Neuron (in vitro differentiated cells): Measurements from ENCODE around the gene GYG2.

ENCODE experiments used
- H2AFZ ChIP-seq: one replicate; pipeline ENCODE4 v1.6.1; 2013; ENCODE audit warnings: low read depth, mild to moderate bottlenecking, inconsistent platforms, low read length, moderate library complexity
- H3K27me3 ChIP-seq: one replicate; pipeline ENCODE4 v1.6.1; 2013; ENCODE audit warnings: low read length; ENCODE audit not compliant: insufficient read depth
- H3K36me3 ChIP-seq: one replicate; pipeline ENCODE4 v1.6.1; 2013; ENCODE audit warnings: low read length; ENCODE audit not compliant: insufficient read depth
- H3K4me1 ChIP-seq: one replicate; pipeline ENCODE4 v1.6.1; 2013; ENCODE audit warnings: low read length; ENCODE audit not compliant: insufficient read depth
- H3K4me3 ChIP-seq: 2 replicates; pipeline ENCODE4 v1.5.1; 2013; ENCODE audit warnings: mild to moderate bottlenecking, low read length, moderate library complexity
- H3K9me3 ChIP-seq: one replicate; pipeline ENCODE4 v1.6.1; 2013; ENCODE audit warnings: low read length

GYG2 gene

DNA sequence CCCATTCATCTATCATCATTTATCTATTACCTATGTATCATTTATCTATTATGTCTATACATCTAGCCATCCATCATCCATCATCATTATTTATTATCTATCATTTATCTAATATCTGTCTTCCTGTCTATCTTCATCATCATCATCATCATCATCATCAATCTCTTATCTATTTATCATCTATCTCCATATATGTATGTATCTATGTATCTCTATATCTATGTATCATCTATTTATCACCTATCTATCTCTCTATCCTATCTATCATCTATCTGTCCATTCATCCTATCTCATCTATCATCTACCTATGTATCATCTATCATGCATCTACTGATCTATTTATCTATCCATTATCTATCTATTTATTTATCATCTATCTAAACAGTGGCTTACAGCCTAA lies 3.8 kb upstream of the GYG2 start:
- Histone ChIP-seq H2AFZ (no peak overlapping the region), H3K4me3 (no peak overlapping the region), H3K36me3 (no peaks in the 10 kb centered on the region), H3K4me1 (peaks cover 8% of the 10 kb centered on the region), H3K9me3 (no peaks in the 10 kb centered on the region), H3K27me3 (no peaks in the 10 kb centered on the region)

DNA sequence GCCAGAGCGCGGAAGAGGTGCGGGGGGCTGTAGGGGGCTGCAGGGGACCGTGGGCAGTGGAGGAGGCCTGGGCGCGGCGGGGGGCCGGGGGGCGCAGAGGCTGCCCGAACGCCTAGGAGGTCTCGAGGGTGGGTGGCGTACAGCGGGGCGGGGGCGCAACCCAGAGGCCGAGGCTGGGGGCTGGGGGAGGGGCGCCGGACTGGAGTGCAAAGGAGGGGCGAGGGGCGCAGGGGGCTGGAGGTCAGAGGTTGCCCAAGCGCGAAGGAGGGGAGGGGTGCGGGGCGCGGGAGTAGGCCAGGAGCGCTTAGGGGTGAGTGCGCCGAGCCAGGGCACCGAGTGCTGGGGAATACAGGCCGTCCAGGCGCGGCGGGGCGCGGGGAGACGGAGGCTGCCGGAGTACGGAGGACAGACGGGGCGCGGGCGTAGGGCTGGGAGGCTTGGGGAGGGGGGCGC lies 255 bp downstream of the GYG2 start:
- Histone ChIP-seq H3K27me3 (no peaks in the 10 kb centered on the region), H3K4me3 (peak overlapping the region; percentile 63), H3K9me3 (peaks cover 8% of the 10 kb centered on the region), H3K36me3 (peaks cover 13% of the 10 kb centered on the region), H2AFZ (peak overlapping the region; percentile 17), H3K4me1 (peaks cover 19% of the 10 kb centered on the region)

DNA sequence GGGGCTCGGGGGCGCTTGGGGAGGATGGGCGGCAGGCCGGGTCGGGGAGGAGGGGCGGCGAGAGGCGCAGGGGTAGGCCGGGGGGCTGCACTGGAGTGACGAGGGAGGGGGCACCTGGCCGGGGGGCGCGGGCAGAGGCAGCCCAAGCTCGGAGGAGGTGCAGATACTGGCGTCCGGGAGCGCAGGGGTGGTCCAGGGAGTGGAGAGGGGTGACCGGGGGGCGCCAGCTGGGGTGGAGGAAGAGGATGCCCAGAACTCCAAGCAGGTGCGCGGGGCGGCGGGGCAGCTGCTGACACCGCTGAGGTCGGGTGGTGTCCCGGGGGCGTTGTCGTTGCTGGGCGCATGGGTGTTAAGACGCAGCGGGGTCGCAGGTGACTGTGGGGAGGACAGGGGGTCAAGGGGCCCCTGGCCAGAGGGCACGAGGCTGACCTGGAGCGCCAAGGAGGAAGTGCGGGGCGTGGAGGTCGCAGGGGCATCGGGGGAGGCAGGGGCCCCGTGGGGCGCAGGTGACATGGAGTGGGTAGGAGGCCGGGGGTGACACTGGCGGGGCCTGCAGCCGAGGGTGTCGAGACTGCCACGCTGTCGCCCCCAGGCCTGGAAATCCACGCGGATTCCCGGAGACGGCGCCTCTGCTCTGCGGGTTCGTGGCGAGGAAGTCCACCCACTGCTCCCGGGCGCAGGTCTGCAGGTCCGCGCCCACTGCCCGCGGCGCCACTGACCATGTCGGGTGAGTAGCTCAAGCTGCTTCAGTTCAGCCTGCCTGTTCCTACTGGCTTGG lies 928 bp downstream of the GYG2 start:
- H2AFZ ChIP-seq: no peak overlapping the region
- H3K4me3 ChIP-seq: peak overlapping the region; percentile 63
- peaks cover 8% of the 10 kb centered on the region for H3K9me3 ChIP-seq
- no peaks in the 10 kb centered on the region for H3K27me3 ChIP-seq
- H3K4me1 ChIP-seq: peaks cover 19% of the 10 kb centered on the region
- H3K36me3 ChIP-seq: peaks cover 17% of the 10 kb centered on the region

DNA sequence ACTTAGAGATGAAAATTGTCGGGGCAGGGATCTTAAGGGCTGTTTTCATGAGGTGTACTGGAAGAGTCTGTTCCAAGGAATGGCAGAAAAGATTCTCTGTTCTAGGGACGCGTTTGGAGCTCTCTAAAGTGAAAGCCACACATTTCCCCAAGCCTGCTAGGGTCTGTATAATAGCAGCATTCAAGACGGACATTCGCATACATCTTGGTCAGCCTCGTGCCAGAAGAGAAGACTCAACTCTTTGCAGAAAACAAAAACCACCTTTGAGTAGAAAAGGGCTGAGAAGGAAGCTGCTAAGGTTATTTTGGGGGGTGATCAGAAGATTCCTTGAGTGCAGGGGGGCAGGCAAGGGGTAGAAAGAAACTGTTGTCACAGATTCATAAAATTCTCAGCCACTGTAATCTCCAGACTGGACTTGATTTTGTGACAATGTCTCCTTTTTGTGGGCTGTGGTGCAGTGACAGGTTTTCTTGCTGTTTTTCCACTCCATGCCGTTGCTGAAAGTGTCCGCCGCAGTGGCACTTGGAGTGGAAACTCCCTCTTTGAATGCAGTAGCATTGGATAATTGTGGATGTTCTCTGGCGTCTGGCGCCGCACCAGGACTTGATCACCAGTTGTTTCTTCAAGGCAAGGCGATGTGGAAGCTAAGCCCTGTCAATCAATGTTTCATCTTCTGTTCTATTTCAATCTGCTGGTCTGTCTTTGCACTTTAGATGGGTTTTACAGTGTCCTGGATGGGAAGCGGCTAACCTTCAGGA lies 2.9 kb downstream of the GYG2 start:
- peaks cover 25% of the 10 kb centered on the region for H3K36me3 ChIP-seq
- no peak overlapping the region for H2AFZ ChIP-seq
- H3K4me1 ChIP-seq: peaks cover 19% of the 10 kb centered on the region
- H3K27me3 ChIP-seq: no peaks in the 10 kb centered on the region
- no peak overlapping the region for H3K4me3 ChIP-seq
- peaks cover 14% of the 10 kb centered on the region for H3K9me3 ChIP-seq

DNA sequence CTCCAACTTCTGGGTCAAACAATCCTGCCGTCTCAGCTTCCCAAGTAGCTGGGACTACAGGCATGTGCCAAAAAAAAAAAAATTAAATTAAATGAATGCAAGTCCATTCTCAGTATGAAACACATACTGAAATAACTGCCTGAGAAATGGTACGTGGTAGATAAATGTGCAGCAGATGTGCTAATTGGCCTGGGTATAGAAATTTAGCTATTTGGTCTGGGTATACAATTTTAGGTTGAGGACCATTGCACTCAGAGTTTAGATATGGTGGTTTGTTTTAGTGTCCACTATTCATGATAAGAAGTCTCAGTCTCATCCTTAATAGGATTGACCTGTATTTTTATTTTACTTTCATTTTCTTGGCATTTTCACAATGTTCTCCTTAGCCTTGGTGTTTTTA lies 9.2 kb downstream of the GYG2 start:
- Histone ChIP-seq H3K4me1 (peaks cover 17% of the 10 kb centered on the region), H2AFZ (no peak overlapping the region), H3K36me3 (peaks cover 25% of the 10 kb centered on the region), H3K9me3 (peaks cover 26% of the 10 kb centered on the region), H3K4me3 (no peak overlapping the region), H3K27me3 (no peaks in the 10 kb centered on the region)

DNA sequence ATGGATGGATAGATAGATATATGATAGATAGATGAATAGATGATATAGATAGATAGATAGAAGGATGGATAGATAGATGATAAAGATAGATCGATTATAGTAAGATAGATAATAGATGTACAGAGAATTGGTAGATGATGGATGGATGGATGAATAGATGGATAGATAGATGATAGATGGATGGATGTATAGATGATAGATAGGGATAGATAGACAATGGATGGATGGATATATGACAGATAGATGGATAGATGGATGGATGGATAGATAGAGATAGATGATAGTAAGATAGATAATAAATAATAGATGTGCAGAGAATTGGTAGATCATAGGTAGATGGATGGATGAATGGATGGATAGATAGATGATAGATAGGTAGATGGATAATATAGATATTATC lies 12.2 kb downstream of the GYG2 start:
- H3K4me1 ChIP-seq: peaks cover 17% of the 10 kb centered on the region
- peaks cover 32% of the 10 kb centered on the region for H3K9me3 ChIP-seq
- no peak overlapping the region for H2AFZ ChIP-seq
- no peak overlapping the region for H3K4me3 ChIP-seq
- H3K36me3 ChIP-seq: peaks cover 29% of the 10 kb centered on the region
- H3K27me3 ChIP-seq: no peaks in the 10 kb centered on the region

DNA sequence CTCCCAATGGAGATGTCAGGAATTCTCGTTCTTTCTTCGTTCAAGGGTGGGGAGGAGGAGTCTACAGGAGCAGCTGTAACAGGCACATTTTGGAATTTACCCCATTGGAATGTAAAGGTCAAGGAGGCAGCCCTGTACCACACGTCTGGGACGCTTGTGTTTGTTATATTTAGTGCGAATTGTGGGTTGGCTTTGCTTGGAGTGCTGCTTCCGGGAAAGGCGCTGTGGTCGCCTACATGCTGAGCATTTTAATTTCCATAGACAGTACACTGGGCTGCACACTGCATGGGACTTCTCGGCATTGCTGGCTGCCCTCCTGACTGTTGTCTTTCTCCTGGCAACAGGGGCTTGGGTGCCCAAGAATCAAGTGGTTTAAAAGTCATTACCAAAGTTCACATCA lies 12.8 kb downstream of the GYG2 start:
- Histone ChIP-seq H3K9me3 (peaks cover 27% of the 10 kb centered on the region), H3K27me3 (no peaks in the 10 kb centered on the region), H3K36me3 (peaks cover 24% of the 10 kb centered on the region), H3K4me1 (peaks cover 17% of the 10 kb centered on the region), H3K4me3 (no peak overlapping the region), H2AFZ (no peak overlapping the region)

DNA sequence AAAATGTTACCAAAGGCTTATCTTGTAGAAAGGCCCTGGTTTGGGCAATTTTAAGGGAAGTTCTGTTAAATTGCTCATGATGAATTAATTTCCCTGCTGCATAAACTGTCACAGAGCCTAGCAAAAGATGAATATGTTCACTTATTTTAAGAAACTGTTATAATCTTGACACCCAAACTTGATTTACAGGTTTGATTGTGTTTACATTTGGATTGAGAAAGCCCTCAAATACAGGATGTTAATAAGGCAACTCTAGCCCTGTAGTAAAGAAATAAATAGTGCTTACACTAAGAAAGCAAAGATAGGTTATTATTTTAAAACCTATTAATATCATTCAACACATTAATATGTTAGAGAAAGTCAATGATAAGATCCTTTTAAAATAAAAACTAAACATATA lies 18.3 kb downstream of the GYG2 start:
- peaks cover 16% of the 10 kb centered on the region for H3K4me1 ChIP-seq
- no peak overlapping the region for H3K4me3 ChIP-seq
- no peaks in the 10 kb centered on the region for H3K27me3 ChIP-seq
- H2AFZ ChIP-seq: no peak overlapping the region
- peaks cover 11% of the 10 kb centered on the region for H3K9me3 ChIP-seq
- H3K36me3 ChIP-seq: peaks cover 17% of the 10 kb centered on the region

DNA sequence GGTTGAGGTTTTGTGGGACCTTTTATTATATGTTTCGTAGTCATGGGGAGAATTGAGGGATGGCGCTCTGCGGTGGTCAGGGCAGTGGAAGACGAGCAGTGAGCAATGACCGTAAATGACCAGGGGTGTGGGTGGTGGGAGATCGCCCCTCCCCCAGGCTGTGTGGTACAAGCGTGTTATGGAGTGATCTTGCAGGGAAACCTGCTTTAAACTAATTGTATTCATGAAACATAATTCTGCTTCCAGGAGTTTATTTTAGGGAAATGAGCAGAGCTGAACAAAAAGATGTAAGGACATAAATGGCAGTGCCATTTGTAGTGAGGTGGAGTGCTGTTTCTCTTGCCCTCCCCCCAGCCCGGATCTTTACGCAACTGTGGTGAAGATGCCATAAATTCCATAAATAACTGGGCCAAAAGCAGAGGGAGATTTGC lies 20.2 kb downstream of the GYG2 start:
- H3K36me3 ChIP-seq: peaks cover 13% of the 10 kb centered on the region
- peaks cover 6% of the 10 kb centered on the region for H3K4me1 ChIP-seq
- H3K9me3 ChIP-seq: peaks cover 1% of the 10 kb centered on the region
- H3K27me3 ChIP-seq: no peaks in the 10 kb centered on the region
- H3K4me3 ChIP-seq: no peak overlapping the region
- H2AFZ ChIP-seq: no peak overlapping the region

DNA sequence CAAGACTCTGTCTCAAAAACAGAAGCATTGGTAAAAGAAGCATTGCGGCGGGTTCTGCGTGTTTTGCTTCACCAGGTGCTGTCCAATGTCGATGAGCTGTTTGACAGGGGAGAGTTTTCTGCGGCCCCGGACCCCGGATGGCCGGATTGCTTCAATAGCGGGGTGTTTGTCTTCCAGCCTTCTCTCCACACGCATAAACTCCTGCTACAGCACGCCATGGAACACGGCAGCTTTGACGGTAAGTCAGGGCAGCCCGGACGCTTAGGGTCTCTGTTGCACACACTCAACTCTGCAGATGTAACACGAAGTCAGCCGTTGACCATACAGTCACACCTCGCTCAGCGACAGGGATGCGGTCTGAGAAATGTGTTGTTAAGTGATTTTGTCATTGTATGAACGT lies 26.2 kb downstream of the GYG2 start:
- peaks cover 2% of the 10 kb centered on the region for H3K9me3 ChIP-seq
- H2AFZ ChIP-seq: no peak overlapping the region
- no peak overlapping the region for H3K4me3 ChIP-seq
- no peaks in the 10 kb centered on the region for H3K4me1 ChIP-seq
- H3K36me3 ChIP-seq: peaks cover 51% of the 10 kb centered on the region
- H3K27me3 ChIP-seq: no peaks in the 10 kb centered on the region

DNA sequence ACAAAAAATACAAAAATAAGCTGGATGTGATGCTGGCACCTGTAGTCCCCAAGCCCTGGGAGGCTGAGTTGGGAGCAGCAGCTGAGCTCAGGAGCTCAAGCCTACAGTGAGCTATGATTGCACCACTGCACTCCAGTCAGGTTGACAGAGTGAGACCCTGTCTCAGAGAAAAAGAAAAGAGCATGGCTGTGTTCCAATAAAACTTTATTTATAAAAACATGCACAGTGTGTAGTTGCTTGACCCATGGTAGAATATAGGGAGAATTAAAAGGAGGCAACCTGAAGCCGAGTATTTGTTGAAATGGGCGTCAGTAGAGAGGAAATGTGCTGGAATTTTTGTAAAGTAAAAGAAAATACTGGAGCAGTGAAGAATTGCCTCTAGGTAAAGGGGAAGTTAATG lies 27.0 kb downstream of the GYG2 start:
- H3K27me3 ChIP-seq: no peaks in the 10 kb centered on the region
- H3K4me1 ChIP-seq: no peaks in the 10 kb centered on the region
- H2AFZ ChIP-seq: no peak overlapping the region
- no peak overlapping the region for H3K4me3 ChIP-seq
- peaks cover 2% of the 10 kb centered on the region for H3K9me3 ChIP-seq
- peaks cover 56% of the 10 kb centered on the region for H3K36me3 ChIP-seq

DNA sequence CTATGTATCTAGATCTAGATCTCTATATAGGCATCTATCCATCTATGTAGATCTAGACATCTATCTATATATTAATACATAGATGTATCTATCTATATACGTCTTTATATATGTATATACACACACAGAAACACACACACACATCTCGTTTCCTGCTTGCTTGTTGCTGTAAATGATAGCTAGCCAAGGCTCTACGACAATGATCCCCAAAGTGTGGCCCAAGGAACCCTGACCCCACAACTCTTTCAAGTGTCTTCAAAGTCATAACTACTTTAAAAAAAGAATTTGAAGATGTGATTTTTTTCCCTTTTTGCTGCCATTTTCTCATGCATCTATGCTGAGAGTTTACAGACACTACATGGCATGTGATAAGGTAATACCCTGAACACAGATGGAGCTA lies 28.8 kb downstream of the GYG2 start:
- Histone ChIP-seq H3K4me1 (no peaks in the 10 kb centered on the region), H3K27me3 (no peaks in the 10 kb centered on the region), H2AFZ (no peak overlapping the region), H3K9me3 (peaks cover 2% of the 10 kb centered on the region), H3K4me3 (no peak overlapping the region), H3K36me3 (peaks cover 72% of the 10 kb centered on the region)

DNA sequence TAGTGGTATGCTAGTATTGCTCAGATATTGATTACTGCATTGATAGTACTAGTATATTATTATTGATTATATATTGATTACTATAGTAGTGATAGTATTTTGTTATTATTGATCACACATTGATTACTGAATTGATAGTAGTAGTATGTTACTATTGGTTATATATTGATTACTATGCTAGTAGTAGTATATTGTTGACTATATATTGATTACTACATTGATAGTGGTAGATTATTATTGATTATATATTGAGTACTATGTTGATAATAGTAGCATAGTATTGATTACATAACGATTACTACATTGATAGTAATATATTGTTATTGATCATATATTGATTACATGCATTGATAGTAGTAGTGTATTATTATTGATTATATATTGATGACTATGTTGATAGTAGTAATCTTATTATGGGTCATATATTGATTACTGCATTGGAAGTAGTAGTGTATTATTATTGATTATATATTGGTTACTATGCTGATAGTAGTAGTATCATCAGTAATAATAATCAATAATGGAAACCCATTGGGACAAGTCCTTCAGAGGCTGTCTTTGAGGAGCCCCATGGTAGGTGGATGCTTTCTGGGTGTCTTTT lies 30.6 kb downstream of the GYG2 start:
- Histone ChIP-seq H3K36me3 (peaks cover 78% of the 10 kb centered on the region), H3K4me3 (no peak overlapping the region)

More for the DNA sequence above, 30.6 kb downstream of the GYG2 start:
- Histone ChIP-seq H3K9me3 (peaks cover 2% of the 10 kb centered on the region), H3K27me3 (no peaks in the 10 kb centered on the region), H3K4me1 (no peaks in the 10 kb centered on the region), H2AFZ (no peak overlapping the region)
